Right atrium auricular region (tissue), 2 donors: Measurements from ENCODE around the gene GPR35. TPM values are rescaled to one million over a fixed set of nuclear protein-coding genes. Genes with fewer than 3 reads are reported as not detected.

Experiments used
- DNase-seq: peaks from one replicate; pipeline ENCODE4 v3.0.0-alpha.2; 2019; ENCODE audit warnings: low spot score
- H3K27ac ChIP-seq, 2 donors: fragments of 200-600 bp; sonication (generic); 1 replicate in 1 of 2; 2 replicates in 1 of 2; pipeline ENCODE4 v1.5.1; 2016 to 2019
- H3K27me3 ChIP-seq, 2 donors: fragments of 200-600 bp; sonication (generic); one replicate each; pipeline versions ENCODE4 v1.5.1 to v1.6.0; 2017 to 2019
- H3K36me3 ChIP-seq: fragments of 200-600 bp; sonication (generic); one replicate; pipeline ENCODE4 v1.5.1; 2016
- H3K4me1 ChIP-seq, 2 donors: fragments of 200-600 bp; sonication (generic); one replicate each; pipeline versions ENCODE4 v1.5.1 to v1.6.0; 2017 to 2019
- H3K4me3 ChIP-seq, 2 donors: fragments of 200-600 bp; sonication (generic); 1 replicate in 1 of 2; 2 replicates in 1 of 2; pipeline ENCODE4 v1.5.1; 2017 to 2019; ENCODE audit warnings: mild to moderate bottlenecking in 1 of 2, moderate library complexity in 1 of 2
- H3K9me3 ChIP-seq, 2 donors: fragments of 200-600 bp; sonication (generic); one replicate each; pipeline ENCODE4 v1.5.1; 2019
- total RNA-seq, 2 donors: library from RNA; depleted of rRNA; stranded (reverse); fragments of >200 nt; gene quantifications; one replicate each; pipeline ENCODE4 v1.1.0, GENCODE V29; 2016
- TF ChIP-seq, protein P1 (sequence below), 2 donors: fragments of 200-600 bp; sonication (generic); IDR thresholded peaks; one replicate each; pipeline ENCODE4 v1.5.1; 2019; ENCODE audit warnings: antibody characterized with exemption in 2 of 2

Gene GPR35
- total RNA-seq, 2 donors from 2014 or later, result 0.56 to 0.86 TPM

DNA sequence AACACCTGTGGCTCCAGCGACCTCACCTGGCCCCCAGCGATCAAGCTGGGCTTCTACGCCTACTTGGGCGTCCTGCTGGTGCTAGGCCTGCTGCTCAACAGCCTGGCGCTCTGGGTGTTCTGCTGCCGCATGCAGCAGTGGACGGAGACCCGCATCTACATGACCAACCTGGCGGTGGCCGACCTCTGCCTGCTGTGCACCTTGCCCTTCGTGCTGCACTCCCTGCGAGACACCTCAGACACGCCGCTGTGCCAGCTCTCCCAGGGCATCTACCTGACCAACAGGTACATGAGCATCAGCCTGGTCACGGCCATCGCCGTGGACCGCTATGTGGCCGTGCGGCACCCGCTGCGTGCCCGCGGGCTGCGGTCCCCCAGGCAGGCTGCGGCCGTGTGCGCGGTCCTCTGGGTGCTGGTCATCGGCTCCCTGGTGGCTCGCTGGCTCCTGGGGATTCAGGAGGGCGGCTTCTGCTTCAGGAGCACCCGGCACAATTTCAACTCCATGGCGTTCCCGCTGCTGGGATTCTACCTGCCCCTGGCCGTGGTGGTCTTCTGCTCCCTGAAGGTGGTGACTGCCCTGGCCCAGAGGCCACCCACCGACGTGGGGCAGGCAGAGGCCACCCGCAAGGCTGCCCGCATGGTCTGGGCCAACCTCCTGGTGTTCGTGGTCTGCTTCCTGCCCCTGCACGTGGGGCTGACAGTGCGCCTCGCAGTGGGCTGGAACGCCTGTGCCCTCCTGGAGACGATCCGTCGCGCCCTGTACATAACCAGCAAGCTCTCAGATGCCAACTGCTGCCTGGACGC is 4.9 kb downstream of the GPR35 start:
- Histone ChIP-seq H3K4me3 (no peak overlapping the region), H3K9me3 (no peaks in the 10 kb centered on the region), H3K27me3 (no peaks in the 10 kb centered on the region), H3K36me3 (no peaks in the 10 kb centered on the region), H3K4me1 (no peaks in the 10 kb centered on the region), H3K27ac (no peak overlapping the region)
- no peak for DNase-seq
- TF ChIP-seq, protein P1, sequence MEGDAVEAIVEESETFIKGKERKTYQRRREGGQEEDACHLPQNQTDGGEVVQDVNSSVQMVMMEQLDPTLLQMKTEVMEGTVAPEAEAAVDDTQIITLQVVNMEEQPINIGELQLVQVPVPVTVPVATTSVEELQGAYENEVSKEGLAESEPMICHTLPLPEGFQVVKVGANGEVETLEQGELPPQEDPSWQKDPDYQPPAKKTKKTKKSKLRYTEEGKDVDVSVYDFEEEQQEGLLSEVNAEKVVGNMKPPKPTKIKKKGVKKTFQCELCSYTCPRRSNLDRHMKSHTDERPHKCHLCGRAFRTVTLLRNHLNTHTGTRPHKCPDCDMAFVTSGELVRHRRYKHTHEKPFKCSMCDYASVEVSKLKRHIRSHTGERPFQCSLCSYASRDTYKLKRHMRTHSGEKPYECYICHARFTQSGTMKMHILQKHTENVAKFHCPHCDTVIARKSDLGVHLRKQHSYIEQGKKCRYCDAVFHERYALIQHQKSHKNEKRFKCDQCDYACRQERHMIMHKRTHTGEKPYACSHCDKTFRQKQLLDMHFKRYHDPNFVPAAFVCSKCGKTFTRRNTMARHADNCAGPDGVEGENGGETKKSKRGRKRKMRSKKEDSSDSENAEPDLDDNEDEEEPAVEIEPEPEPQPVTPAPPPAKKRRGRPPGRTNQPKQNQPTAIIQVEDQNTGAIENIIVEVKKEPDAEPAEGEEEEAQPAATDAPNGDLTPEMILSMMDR (IDR thresholded peaks at IDR 0.05), result no peak

DNA sequence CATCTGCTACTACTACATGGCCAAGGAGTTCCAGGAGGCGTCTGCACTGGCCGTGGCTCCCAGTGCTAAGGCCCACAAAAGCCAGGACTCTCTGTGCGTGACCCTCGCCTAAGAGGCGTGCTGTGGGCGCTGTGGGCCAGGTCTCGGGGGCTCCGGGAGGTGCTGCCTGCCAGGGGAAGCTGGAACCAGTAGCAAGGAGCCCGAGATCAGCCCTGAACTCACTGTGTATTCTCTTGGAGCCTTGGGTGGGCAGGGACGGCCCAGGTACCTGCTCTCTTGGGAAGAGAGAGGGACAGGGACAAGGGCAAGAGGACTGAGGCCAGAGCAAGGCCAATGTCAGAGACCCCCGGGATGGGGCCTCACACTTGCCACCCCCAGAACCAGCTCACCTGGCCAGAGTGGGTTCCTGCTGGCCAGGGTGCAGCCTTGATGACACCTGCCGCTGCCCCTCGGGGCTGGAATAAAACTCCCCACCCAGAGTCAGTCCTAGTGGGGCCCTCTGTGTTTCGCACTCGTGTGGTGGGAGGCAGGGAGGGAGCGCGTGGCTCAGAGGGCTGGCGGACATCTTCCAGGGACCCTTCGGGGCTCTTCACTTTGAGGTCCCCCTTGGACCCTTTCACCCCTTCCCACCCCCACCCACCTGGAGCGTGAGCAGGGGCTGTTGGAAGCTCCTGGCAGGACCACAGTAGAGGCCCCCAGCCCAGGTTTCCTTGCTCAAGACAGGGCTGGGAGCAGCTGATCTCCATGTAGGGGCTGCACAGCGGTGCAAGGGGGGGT is 5.7 kb downstream of the GPR35 start:
- Histone ChIP-seq H3K4me1 (no peaks in the 10 kb centered on the region), H3K36me3 (no peaks in the 10 kb centered on the region), H3K27ac (no peak overlapping the region), H3K27me3 (no peaks in the 10 kb centered on the region), H3K4me3 (no peak overlapping the region), H3K9me3 (no peaks in the 10 kb centered on the region)
- no peak for DNase-seq
- TF ChIP-seq, protein P1 (IDR thresholded peaks at IDR 0.05), result no peak

DNA sequence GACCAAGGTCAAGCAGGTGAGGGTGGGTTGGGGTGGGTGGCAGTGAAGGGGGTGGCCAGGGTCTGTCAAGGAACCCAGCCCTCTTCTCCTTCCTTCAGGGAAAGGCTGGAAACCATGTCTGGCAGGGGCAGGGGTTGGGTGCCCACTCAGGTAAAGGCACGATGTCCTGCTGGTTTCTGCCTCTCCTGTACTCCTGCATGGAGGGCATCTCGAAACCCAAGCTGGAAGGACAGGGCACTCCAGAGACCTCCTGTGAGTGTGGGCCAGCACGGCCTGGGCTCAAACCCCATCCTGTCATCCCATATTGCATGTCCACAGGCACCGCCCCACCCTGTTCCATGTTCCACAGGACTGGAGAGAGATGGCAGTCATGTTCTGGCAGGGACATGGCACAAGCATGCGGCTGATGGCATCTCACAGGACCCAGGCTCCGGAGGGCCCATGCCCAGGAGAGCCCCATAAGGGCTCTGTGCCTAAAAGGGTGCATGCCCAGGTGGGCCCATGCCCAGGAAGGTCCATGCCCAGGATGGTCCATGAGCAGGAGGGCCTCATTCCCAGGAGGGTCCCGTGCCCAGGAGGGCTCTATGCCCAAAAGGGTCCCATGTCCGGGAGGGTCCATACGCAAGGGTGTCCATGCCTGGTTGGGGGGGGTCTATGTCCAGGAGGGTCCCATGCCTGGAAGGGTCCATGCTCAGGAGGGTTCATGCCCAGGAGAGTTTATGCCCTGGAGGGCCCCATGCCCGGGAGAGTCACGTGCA is 6.4 kb downstream of the GPR35 start:
- no peak for DNase-seq
- H3K4me3 ChIP-seq, result no peak overlapping the region
- no peaks in the 10 kb centered on the region for H3K27me3 ChIP-seq
- no peak overlapping the region for H3K27ac ChIP-seq
- H3K4me1 ChIP-seq, result no peaks in the 10 kb centered on the region
- no peaks in the 10 kb centered on the region for H3K9me3 ChIP-seq
- no peaks in the 10 kb centered on the region for H3K36me3 ChIP-seq
- TF ChIP-seq, protein P1 (IDR thresholded peaks at IDR 0.05), result no peak

DNA sequence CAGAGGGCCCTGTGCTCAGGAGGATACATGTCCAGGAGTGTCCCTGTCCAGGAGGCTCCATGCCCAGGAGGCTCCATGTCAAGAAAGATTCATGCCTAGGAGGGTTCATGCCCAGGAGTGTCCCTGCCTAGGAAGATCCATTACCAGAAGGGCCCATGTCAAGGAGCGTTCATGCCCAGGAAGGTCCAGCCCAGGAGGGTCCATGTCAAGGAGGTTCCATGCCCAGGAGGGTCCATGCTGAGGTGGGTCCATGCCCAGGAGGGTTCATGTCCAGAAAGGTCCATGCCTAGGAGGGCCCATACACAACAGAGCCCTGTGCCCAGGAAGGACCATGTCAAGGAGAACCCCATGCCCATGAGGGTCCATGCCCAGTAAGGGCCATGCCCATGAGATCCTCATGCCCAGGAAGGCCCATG is 7.0 kb downstream of the GPR35 start:
- no peaks in the 10 kb centered on the region for H3K36me3 ChIP-seq
- H3K4me1 ChIP-seq, result no peaks in the 10 kb centered on the region
- TF ChIP-seq, protein P1 (IDR thresholded peaks at IDR 0.05), result no peak
- H3K4me3 ChIP-seq, result no peak overlapping the region
- DNase-seq, result no peak
- H3K9me3 ChIP-seq, result no peaks in the 10 kb centered on the region
- H3K27me3 ChIP-seq, result no peaks in the 10 kb centered on the region
- H3K27ac ChIP-seq, result no peak overlapping the region

DNA sequence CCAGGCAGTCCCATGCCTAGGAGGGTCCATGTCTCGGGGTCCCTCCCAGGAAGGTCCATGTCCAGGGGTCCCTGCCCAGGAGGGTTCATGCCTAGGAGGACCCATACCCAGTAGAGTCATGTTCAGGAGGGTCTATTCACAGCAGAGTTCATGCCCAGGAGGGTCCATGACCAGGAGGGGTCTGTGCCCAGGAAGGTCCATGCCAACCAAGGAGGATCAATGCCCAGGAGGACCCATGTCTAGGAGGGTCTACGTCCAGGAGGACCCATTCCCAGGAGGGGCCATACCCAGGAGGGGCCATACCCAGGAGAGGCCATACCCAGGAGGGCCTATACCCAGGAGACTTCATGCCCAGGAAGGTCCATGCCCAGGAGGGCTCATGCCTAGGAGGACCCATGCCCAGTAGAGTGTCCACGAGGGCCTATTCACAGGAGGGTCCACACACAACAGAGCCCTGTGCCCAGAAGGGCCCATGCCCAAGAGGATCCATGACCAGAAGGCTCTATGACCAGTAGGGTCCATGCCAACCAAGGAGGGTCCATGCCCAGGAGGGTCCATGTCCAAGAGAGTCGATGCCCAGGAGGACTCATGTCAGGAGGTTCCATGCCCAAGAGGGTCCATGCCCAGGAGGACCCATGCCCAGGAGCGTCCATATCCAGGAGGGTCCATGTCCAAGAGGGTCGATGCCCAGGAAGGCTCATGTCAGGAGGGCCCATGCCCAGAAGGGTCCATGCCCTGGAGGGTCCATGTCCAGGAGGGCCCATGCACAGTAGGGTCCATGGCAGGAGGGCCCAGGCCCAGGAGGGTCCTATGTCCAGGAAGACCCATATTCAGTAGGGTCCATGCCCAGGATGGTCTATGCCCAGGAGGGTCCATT is 10.1 kb downstream of the GPR35 start:
- TF ChIP-seq, protein P1 (IDR thresholded peaks at IDR 0.05), result no peak
- H3K27me3 ChIP-seq, result no peaks in the 10 kb centered on the region
- no peaks in the 10 kb centered on the region for H3K4me1 ChIP-seq
- H3K9me3 ChIP-seq, result no peaks in the 10 kb centered on the region
- no peak for DNase-seq
- no peak overlapping the region for H3K4me3 ChIP-seq
- H3K27ac ChIP-seq, result no peak overlapping the region
- H3K36me3 ChIP-seq, result no peaks in the 10 kb centered on the region
